ENCODE data around the gene SLC27A2.
"Not testable (repeated sequence)": the region's sequence is repeated elsewhere in the genome, so short reads cannot be mapped to it uniquely, and the experiment has no call there.

Gene SLC27A2

DNA sequence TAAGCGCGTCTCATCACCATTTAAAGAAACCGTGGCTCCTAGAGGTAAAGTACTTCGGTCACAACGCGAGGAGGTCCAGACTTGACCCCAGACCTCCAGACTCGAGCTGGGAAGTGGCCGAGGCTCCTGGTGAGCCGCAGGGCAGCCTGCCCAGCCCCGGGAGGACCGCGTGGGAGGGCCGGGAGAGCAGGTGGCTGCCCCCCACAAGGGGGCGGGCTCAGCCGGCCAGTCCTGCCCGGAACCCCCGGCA is at the start of gene SLC27A2:
SLC27A2 (plus strand) TSS at position 228 of the 250 bp plus-strand sequence. CDS start 232 bp downstream, outside the sequence.
- no peak for DNase-seq (ENCODE audit: extremely low read depth in 1 of 2, low read depth in 1 of 2)

DNA sequence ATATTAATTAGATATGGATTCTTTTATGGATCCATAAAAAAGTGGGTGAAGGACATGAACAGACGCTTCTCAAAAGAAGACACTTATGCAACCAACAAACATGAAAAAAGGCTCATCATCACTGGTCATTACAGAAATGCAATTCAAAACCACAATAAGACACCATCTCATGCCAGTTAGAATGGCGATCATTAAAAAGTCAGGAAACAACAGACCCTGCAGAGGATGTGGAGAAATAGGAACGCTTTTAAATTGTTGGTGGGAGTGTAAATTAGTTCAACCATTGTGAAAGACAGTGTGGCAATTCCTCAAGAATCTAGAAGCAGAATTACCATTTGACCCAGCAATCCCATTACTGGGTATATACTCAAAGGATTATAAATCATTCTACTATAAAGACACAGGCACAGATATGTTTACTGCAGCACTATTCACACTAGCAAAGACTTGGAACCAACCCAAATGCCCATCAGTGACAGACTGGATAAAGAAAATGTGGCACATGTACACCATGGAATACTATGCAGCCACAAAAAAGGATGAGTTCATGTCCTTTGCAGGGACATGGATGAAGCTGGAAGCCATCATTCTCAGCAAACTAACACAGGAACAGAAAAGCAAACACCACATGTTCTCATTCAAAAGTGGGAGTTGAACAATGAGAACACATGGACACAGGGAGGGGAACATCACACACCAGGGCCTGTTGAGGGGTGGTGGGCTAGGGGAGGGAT is 49.6 kb upstream of the SLC27A2 start:
- not testable (repeated sequence) for DNase-seq (ENCODE audit: extremely low read depth in 1 of 2, low read depth in 1 of 2)

DNA sequence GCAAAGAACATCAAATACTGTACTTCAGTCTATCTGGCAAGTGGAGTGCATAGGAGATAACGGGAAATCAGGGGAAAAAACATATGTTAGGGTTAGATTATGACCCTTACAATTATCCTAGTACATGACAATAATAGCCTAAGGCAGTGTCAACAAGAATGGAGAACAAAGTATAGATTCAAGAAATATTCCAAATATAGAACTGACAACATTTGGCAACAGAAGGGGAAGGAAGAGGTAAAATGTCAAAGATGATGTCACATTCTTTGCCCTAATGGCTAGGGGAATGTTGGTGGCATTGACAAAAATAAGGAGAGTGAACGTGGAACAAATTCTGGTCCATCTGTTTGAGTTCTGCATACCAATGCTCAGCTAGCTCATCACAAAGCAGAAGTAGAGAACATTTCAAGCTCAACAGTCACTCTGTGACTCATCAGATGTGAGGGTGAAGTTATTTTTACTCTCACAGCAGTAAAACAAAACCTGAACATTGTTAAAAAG is 47.4 kb upstream of the SLC27A2 start:
- DNase-seq (ENCODE audit: extremely low read depth in 1 of 2, low read depth in 1 of 2), result no peak

DNA sequence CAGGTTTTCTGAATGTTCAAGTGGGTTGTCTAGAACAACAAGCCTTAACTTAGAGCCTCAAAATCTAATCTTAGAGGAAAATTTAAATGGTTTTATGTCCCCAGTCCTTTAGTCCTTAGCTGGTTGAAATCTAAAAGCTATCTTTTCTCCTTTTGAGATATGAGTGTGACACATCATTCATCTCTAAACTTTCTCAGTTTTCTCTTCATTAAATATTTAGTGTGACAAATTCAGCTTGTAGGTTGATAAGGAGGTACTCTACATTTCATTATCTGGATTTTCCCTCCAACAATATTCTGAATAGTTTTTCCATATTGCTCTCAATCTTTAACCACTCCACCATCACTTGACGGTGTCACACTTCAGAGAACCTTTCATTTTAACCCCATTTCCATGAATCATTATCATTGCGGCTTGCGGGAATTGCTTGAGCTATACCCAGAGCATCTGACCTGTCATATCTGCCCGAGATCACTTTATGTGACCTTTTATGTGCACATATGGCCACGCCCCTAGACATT is 46.9 kb upstream of the SLC27A2 start:
- no peak for DNase-seq (ENCODE audit: extremely low read depth in 1 of 2, low read depth in 1 of 2)

DNA sequence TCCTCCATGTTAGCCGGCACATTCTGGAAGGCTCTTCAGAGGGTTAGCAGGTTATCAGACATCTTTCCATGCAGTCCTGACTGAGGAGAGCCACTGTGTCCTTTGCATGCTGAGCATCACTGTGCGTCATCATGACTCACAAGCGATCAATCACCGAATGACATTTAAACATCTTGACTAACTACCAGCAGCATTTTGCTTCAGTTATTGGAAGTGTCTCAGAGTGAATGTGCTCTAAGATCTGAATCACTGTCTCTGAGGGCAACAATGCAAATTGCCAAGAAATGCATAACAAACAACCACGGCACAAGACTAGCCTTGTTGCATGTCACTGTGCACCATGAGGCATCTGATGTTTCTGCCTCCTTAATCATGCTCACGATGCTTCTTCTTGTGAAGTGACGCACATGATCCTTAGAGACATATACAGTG is 44.6 kb upstream of the SLC27A2 start:
- no peak for DNase-seq (ENCODE audit: extremely low read depth in 1 of 2, low read depth in 1 of 2)

DNA sequence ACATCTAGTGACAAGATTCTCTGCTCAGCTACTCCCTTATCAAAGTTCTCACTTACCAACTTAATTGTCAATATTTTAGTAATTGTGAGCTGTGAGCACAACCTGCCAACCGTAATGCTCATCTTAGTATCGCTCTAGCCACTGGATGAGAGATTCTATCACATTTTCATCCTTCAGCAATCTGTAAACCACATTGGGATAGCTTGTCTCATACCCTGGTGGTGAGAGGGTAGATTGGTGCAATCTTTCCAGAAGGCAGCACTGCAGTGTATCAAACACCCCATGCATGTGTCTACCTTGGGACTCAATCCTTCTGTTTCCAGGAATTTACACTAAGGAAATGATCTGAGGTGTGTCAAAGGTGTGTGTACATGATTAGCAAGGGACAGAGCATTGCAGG is 44.1 kb upstream of the SLC27A2 start:
- DNase-seq (ENCODE audit: extremely low read depth in 1 of 2, low read depth in 1 of 2), result no peak

DNA sequence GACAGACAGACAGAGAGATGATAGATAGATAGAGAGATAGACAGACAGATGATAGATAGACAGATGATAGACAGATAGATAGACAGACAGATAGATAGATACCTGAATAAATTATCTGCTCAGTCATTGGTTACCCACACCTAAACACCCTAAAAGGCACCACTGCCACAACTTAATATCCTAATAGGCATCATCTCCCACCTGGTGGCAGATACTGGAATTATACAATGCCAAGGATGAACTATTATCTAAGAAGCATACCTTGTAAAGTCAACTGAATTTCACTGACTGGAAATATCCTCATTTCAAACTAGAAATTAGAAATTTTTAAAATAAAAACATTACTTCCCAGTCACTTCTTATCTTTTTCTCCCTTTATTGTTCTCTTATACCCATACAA is 43.6 kb upstream of the SLC27A2 start:
- no peak for DNase-seq (ENCODE audit: extremely low read depth in 1 of 2, low read depth in 1 of 2)

DNA sequence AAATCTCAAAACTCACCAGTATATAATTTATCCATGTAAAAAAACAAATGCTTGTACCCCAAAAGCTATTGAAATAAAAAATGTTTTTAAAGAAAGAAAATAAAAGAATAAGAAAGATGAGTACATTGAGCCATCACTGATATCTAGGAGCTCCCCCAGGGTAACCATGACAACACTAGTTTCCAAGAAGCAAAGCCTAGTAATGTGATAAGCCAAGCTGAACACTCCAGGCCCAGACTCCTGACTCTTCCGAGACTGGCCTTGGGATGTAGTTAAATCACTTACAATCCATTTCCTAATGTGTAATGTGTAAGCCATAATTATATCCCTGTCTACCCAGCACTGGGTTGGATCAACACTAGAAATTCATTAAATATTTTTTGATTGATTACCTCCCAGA is 41.9 kb upstream of the SLC27A2 start:
- DNase-seq (ENCODE audit: extremely low read depth in 1 of 2, low read depth in 1 of 2), result no peak

DNA sequence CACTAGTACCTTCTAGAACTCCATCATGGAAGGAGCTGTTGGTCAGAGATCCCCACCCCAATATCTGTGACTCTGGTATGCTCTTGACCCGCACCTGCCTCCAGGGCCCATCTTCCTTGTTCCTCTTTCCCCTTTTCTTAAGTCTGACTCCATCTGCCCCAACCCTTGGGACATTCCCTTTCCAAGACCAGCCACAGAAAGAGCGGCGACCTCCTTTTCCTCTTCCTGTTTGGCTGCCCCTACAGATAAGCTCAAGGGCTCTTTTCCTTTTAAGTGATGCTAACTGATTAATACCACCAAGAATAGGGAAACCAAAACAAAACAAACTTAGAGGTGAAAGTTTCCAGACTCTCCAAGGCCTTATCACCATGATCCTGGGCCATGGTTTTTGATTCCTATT is 41.0 kb upstream of the SLC27A2 start:
- DNase-seq (ENCODE audit: extremely low read depth in 1 of 2, low read depth in 1 of 2), result no peak

DNA sequence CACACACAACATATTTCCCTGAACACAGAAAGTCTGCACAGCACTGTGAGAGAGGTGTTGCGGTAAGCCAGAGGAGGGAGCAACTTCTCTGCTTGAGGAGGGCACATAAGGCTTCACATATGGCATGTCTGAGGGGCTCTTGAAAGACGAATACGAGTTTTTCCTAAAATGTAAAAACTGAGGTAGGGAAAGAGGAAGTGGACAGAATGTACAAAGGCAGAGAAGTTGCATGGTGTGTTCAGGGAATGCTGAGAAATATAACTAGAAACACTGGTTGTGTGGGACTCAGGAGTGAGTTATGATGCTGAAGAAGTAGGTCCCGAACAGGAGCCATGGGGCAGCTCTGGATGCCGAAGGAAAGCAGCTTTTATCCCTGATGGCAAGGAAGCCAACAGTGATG is 40.1 kb upstream of the SLC27A2 start:
- DNase-seq (ENCODE audit: extremely low read depth in 1 of 2, low read depth in 1 of 2), result no peak

DNA sequence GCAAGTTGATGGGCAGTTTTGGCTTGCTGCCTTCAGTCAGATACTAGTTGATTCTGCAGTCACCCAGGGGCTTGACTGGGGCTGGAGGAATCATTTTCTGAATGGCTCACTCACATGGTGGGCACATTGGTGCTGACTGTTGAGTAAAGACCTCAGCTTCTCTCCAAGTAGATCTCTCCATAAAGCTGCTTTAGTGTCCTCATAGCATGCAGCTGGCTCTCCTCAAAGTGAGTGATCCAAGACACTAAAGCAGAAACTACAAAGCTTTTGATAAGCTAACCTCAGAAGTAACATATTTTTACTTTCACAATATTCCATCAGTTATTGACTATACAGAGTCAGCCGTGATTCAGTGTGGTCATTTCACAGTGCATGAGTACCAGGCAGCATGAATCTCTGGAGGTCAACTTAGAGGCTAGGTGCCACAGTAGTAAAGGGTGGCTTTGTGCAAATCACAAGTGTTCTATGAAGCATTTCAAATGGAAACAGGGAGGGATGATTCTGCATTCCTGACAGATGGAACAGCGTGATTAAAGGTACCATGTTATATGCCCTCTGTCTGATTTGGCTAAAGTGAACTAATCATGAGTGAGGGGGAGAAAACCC is 38.6 kb upstream of the SLC27A2 start:
- no peak for DNase-seq (ENCODE audit: extremely low read depth in 1 of 2, low read depth in 1 of 2)

DNA sequence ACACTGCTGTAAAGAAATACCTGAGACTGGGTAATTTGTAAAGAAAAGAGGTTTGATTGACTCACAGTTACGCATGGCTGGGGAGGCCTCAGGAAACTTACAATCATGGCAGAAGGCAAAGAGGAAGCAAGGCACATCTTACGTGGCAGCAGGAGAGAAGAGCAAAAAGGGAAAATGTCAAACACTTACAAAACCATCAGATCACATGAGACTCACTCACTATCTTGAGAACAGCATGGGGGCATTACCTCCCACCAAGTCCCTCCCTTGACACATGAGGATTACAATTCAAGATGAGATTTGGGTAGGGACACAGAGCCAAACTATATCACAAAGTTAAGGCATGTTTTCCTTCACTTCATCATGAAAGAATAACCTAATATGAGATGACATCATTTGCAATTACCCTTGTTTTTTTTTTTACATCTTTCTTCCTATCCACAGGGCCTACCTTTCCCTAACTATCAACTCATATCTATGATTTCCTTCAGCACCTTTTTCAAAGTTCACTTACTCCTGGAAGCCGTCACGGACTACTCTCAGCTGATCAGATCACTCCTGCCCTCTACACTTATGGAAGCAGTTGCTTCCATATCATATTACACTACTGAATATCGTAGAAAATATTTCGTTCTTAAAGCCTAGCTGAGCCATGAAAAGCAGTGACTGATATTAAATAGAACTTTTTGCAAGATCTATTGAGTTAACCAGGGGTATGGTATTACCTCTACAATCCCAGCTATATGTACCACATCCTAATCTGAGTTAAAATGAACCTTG is 37.5 kb upstream of the SLC27A2 start:
- no peak for DNase-seq (ENCODE audit: extremely low read depth in 1 of 2, low read depth in 1 of 2)

DNA sequence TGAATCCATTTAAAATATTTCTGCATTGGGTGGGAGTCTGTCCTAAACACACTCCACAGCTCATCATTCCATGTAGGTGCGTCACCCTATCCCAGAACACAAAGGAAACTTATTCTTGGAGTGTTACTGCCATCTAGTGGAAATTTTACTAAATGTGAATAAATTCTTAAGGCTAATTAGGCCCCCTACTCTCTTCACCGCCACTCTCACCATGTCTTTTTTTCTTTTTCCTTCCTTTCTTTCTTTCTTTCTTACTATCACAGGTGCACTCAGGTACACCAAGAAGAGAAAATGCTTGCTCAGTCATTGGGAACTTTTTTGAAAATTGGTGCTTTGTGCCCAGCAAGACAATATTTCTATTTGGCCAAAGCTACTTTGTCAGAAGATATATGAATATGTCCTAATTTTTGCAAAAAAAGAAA is 36.5 kb upstream of the SLC27A2 start:
- DNase-seq (ENCODE audit: extremely low read depth in 1 of 2, low read depth in 1 of 2), result no peak

DNA sequence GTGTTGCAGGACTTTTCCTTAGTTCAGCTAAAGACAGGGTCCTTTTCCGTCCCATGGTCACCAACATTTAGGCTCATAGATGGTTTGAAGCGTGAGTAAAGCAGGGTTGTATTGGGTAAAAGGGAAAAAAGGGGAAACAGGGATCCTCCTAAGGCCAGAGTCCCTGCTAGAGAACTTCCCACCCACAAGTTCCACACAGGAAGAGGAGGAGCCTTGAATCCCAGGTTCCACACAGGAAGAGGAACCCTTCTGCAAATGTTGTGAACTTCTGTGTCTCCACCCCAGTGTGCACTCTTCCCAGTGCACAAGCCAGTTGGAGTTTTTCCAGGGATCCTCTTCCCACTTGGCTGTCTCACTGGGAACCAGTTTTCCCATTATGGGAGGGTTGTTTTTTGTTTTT is 35.4 kb upstream of the SLC27A2 start:
- DNase-seq (ENCODE audit: extremely low read depth in 1 of 2, low read depth in 1 of 2), result no peak

DNA sequence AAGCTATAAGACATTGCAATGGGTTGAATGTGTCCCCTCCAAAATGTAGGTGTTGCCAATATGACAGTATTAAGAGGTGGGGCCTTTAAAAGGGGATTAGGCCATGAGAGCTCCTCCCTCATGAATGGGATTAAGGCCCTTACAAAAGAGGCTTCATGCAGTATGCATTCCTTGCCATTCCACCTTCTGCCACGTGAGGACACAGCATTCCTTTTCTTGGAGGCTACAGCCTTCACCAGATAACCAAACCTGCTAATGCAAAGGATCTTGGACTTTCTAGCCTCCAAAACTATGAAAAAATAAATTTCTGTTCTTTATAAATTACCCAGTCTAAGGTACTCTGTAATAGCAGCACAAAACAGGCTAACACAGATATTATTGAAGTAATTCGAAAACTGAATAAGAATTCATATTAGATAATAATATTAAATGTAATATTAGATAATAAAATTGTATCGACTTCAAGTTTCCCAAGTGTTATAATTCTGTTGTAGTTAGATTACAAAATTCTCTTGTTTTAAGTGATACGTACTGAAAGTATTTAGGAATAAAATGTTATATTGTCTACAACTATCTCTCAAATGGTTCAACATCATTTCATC is 33.5 kb upstream of the SLC27A2 start:
- no peak for DNase-seq (ENCODE audit: extremely low read depth in 1 of 2, low read depth in 1 of 2)

DNA sequence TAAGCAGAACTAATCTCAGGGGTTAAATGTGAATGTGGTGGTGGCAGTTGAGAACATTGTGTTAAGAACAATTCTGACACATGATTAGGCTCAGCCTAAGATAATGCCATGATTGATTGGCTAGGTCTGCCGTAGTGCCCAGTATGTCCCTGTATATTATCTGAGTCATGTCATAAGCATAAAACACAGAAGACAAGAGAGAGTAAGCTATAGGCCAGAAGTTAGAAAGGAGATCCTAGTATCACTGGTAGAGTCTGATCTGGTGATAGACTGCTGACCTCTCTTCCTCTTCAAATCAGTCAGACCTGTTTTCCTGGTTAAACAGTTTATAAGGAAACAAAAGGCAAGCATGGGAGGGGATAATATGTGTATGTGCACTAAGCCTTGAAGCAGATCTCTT is 32.9 kb upstream of the SLC27A2 start:
- DNase-seq (ENCODE audit: extremely low read depth in 1 of 2, low read depth in 1 of 2), result no peak

DNA sequence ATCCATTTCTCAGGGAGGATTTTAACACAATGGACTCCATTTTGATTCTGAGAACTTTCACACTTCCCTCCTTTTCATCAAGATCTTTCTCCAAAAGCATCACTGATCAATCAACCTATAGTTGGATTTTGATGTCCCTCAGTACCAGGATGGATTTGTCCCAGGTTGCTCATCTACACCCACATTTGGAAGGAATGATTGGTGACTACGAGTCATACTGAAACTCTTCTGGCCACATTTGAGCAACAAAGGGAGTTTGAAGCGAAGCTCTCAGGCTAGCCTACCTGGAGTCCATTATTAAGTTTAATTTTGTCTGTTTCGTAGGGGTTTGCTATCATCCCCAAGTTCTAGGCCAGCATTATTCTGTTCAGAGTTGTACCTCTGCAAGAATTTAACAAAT is 31.6 kb upstream of the SLC27A2 start:
- DNase-seq (ENCODE audit: extremely low read depth in 1 of 2, low read depth in 1 of 2), result no peak

DNA sequence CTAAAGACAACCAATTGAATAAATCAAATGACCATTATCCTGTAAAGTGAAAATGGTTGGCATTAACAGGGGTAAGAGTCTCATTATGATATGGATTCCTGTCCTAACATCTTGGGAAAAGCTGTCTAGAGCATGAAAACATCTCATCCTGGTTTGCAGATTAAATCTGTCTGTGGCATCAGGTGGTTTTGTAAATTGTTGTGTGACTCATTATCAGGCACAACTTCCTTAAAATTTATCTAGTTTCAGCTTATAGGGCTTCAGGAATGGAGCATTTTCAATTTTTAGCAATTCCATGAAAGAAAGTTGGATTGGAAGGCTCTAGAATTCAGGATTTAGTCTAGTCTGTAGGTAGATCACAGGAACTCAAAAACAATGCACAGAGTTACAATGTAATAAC is 31.1 kb upstream of the SLC27A2 start:
- DNase-seq (ENCODE audit: extremely low read depth in 1 of 2, low read depth in 1 of 2), result no peak

DNA sequence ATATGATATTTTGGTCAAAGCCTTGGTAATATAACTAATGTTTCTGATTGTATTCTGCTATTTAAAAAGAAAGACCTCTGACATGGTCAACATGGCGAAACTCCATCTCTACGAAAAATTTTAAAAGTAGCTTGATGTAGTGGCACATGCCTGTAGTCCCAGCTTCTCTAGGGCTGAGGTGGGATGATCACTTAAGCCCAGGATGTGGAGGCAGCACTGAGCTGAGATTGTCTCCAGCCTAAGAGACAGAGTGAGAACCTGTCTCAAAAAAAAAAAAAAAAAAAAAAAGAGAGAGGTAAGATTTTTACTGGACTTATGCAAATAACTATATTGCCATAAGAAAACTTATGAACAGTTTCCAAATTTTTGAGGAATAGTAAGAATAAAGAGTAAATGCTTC is 30.5 kb upstream of the SLC27A2 start:
- DNase-seq (ENCODE audit: extremely low read depth in 1 of 2, low read depth in 1 of 2), result no peak

DNA sequence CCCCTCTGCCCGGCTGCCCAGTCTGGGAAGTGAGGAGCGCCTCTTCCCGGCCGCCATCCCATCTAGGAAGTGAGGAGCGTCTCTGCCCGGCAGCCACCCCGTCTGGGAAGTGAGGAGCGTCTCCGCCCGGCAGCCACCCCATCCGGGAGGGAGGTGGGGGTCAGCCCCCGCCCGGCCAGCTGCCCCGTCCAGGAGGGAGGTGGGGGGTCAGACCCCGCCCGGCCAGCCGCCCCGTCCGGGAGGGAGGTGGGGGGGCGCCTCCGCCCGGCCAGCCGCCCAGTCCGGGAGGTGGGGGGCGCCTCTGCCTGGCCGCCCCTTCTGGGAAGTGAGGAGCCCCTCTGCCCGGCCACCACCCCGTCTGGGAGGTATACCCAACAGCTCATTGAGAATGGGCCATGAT is 23.8 kb upstream of the SLC27A2 start:
- DNase-seq (ENCODE audit: extremely low read depth in 1 of 2, low read depth in 1 of 2), result not testable (repeated sequence)

DNA sequence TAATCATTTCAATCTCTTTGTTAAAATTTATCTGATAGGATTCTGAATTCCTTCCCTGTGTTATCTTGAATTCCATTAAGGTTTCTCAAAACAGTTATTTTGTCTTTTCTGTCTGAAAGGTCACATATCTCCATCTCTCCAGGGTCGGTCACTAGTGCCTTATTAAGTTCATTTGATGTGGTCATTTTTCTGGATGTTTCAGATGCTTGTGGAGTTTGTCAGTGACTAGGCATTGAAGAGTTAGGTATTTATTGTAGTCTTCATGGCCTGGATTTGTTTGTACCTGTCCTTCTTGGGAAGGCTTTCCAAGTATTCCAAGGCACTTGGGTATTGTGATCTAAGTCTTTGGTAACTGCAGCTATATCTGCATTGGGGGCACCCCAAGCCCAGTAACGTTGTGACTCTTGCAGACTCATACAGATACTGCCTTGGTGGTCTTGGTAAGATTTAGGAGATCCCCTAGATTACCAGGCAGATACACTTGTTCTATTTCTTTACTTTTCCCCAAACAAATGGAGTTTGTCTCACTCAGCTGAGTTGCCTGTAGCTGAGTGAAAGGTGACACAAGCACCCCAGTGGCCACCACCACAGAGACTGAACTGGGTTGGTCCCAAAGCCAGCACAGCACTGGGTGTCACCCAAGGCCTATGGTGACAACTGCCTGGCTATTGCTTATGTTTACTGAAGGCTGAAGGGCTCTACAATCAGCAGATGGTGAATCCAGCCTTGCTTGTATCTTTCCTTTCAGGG is 18.9 kb upstream of the SLC27A2 start:
- no peak for DNase-seq (ENCODE audit: extremely low read depth in 1 of 2, low read depth in 1 of 2)
